ENCODE results near the gene GRIN3B. TPM values are rescaled to one million over a fixed set of nuclear protein-coding genes. Genes with fewer than 3 reads are reported as not detected.

Gene GRIN3B
- total RNA-seq, 1 donor from 2014 or later: 0.95 TPM

- peaks cover 3% of the 10 kb centered on the region for H3K27me3 Mint-ChIP-seq (ENCODE audit: unreplicated experiment)
- no peaks in the 10 kb centered on the region for H3K4me1 Mint-ChIP-seq (ENCODE audit: unreplicated experiment)
- no peak overlapping the region for H3K4me3 Mint-ChIP-seq (ENCODE audit: unreplicated experiment)
- no peaks in the 10 kb centered on the region for H3K9me3 Mint-ChIP-seq (ENCODE audit: unreplicated experiment)
- no peak overlapping the region for H3K27ac Mint-ChIP-seq (ENCODE audit: unreplicated experiment)
- no peaks in the 10 kb centered on the region for H3K36me3 Mint-ChIP-seq (ENCODE audit: low read depth, unreplicated experiment)
- DNase-seq (ENCODE audit: low spot score): no peak
- TF ChIP-seq CTCF (IDR thresholded peaks at IDR 0.05; ENCODE audit: unreplicated experiment): no peak
Measured at GRCh38 chr19:1008268-1009040, 8.2 kb downstream of the GRIN3B start.

- Mint-ChIP-seq H3K36me3 (ENCODE audit: low read depth, unreplicated experiment) (no peaks in the 10 kb centered on the region), H3K27ac (ENCODE audit: unreplicated experiment) (no peak overlapping the region), H3K9me3 (ENCODE audit: unreplicated experiment) (no peaks in the 10 kb centered on the region), H3K4me1 (ENCODE audit: unreplicated experiment) (no peaks in the 10 kb centered on the region), H3K27me3 (ENCODE audit: unreplicated experiment) (peaks cover 3% of the 10 kb centered on the region), H3K4me3 (ENCODE audit: unreplicated experiment) (no peak overlapping the region)
- no peak for DNase-seq (ENCODE audit: low spot score)
- TF ChIP-seq CTCF (IDR thresholded peaks at IDR 0.05; ENCODE audit: unreplicated experiment): no peak
Measured at GRCh38 chr19:1009041-1009980, 9.1 kb downstream of the GRIN3B start.

- TF ChIP-seq CTCF (IDR thresholded peaks at IDR 0.05; ENCODE audit: unreplicated experiment): no peak
- H3K27me3 Mint-ChIP-seq (ENCODE audit: unreplicated experiment): peaks cover 3% of the 10 kb centered on the region
- H3K9me3 Mint-ChIP-seq (ENCODE audit: unreplicated experiment): no peaks in the 10 kb centered on the region
- H3K36me3 Mint-ChIP-seq (ENCODE audit: low read depth, unreplicated experiment): no peaks in the 10 kb centered on the region
- H3K4me3 Mint-ChIP-seq (ENCODE audit: unreplicated experiment): no peak overlapping the region
- no peak overlapping the region for H3K27ac Mint-ChIP-seq (ENCODE audit: unreplicated experiment)
- DNase-seq (ENCODE audit: low spot score): no peak
- no peaks in the 10 kb centered on the region for H3K4me1 Mint-ChIP-seq (ENCODE audit: unreplicated experiment)
Measured at GRCh38 chr19:1009981-1010538, 9.8 kb downstream of the GRIN3B start.

- peaks cover 3% of the 10 kb centered on the region for H3K27me3 Mint-ChIP-seq (ENCODE audit: unreplicated experiment)
- TF ChIP-seq CTCF (IDR thresholded peaks at IDR 0.05; ENCODE audit: unreplicated experiment): no peak
- H3K36me3 Mint-ChIP-seq (ENCODE audit: low read depth, unreplicated experiment): no peaks in the 10 kb centered on the region
- no peak for DNase-seq (ENCODE audit: low spot score)
- no peak overlapping the region for H3K4me3 Mint-ChIP-seq (ENCODE audit: unreplicated experiment)
- no peaks in the 10 kb centered on the region for H3K9me3 Mint-ChIP-seq (ENCODE audit: unreplicated experiment)
- no peaks in the 10 kb centered on the region for H3K4me1 Mint-ChIP-seq (ENCODE audit: unreplicated experiment)
- no peak overlapping the region for H3K27ac Mint-ChIP-seq (ENCODE audit: unreplicated experiment)
Measured at GRCh38 chr19:1010586-1011510, 10.6 kb downstream of the GRIN3B start.

All from endothelial cell (in vitro differentiated cells).